ENCODE results near the gene AICDA. TPM values are rescaled to one million over a fixed set of nuclear protein-coding genes. Genes with fewer than 3 reads are reported as not detected.

The AICDA gene
- total and polyA plus RNA-seq, 10 of the 15 experiments (the other 5 are each of a cell fraction or from before 2014, with no cell fraction given) = 9.4 to 24.9 (median 16.6) TPM

- CTCF ChIA-PET = interaction anchor here (0.6 to 8.5 kb wide), 16 partner anchors 10 to 370 kb away, joined by 3 to 60 read pairs (median 3); partner anchors contain the start of gene AICDA
- DNase-seq (ENCODE audit: low read depth, low spot score) = no peak
- intact Hi-C loops (cut with micrococcal nuclease; ENCODE audit: unreplicated experiment) (no loop called here), in situ Hi-C loops (cut with MboI) (no loop called here)
- Histone ChIP-seq H3K79me2 (ENCODE audit: control insufficient read depth, insufficient read depth, low read length) (no peaks in the 10 kb centered on the region), H2AFZ (ENCODE audit: control insufficient read depth, low read depth, low read length) (peak overlapping the region; percentile 91), H3K9me3 (replicated peaks; ENCODE audit: control insufficient read depth, insufficient read depth, low read length) (no peaks in the 10 kb centered on the region), H3K4me3 (0 out of 2 replicates have a peak overlapping the region, but pooled peaks have one; percentile 36), H3K4me2 (ENCODE audit: control insufficient read depth, insufficient read depth) (peak overlapping the region; percentile 85), H3K9ac (ENCODE audit: control insufficient read depth, insufficient read depth, low read length) (0 out of 2 replicates have a peak overlapping the region, but pooled peaks have one; percentile 8), H3K36me3 (ENCODE audit: control insufficient read depth in 2 of 2, insufficient read depth in 2 of 2, low read length in 1 of 2) (no peaks in the 10 kb centered on the region), H3K27ac (ENCODE audit: control insufficient read depth, insufficient read depth) (no peak overlapping the region), H3K27me3 (replicated peaks in 1 of 2; ENCODE audit: control insufficient read depth in 2 of 2, insufficient read depth in 2 of 2, low read length in 1 of 2) (no peaks in the 10 kb centered on the region), H3K4me1 (ENCODE audit: control insufficient read depth, insufficient read depth, low read length) (peaks cover 3% of the 10 kb centered on the region; the same call in 1 of the 2 replicates), H4K20me1 (ENCODE audit: control insufficient read depth, insufficient read depth) (no peaks in the 10 kb centered on the region)
- 13% methylated on average over 10 of the region's 10 CpGs for WGBS (ENCODE audit: insufficient coverage, insufficient replicate concordance, low lambda C conversion rate, missing lambda C conversion rate)
- no TSS peak for BruUV-seq (replicated peaks)
- RAD21 ChIA-PET (ENCODE audit: unreplicated experiment) = interaction anchor here (0.5 to 4.6 kb wide), 5 partner anchors 19 to 137 kb away, joined by 3 to 19 read pairs (median 3); no protein-coding TSS in a partner anchor
- SMC1A ChIA-PET (ENCODE audit: uncharacterized antibody, unreplicated experiment) = interaction anchor here (0.7 to 2.5 kb wide), 9 partner anchors 11 to 86 kb away, joined by 3 to 23 read pairs (median 3); no protein-coding TSS in a partner anchor
- POLR2A ChIA-PET = interaction anchor here (0.6 to 2.2 kb wide), 3 partner anchors 19 to 42 kb away, joined by 4 to 8 read pairs (median 4); no protein-coding TSS in a partner anchor
- FAIRE-seq = no peak
- ATAC-seq = peak; percentile 99
- no peak for TF ChIP-seq MAX (IDR thresholded peaks at IDR 0.05; ENCODE audit: low read depth, low read length)
- TF ChIP-seq MTA3 (IDR thresholded peaks at IDR 0.05; ENCODE audit: borderline replicate concordance, low read length) = no peak
- TF ChIP-seq ATF2 (IDR thresholded peaks at IDR 0.05; ENCODE audit: low read length) = no peak
- TF ChIP-seq SMAD1 (IDR thresholded peaks at IDR 0.05; ENCODE audit: low read depth, partially characterized antibody) = no peak
- TF ChIP-seq YY1 (IDR thresholded peaks at IDR 0.05; ENCODE audit: low read depth, low read length) = 0 out of 2 replicates have a peak, but pooled peaks have one; percentile 38
- TF ChIP-seq JUND (IDR thresholded peaks at IDR 0.05; ENCODE audit: low read depth, low read length) = no peak
- TF ChIP-seq PKNOX1 (IDR thresholded peaks at IDR 0.05) = no peak
- no peak for TF ChIP-seq HSF1 (IDR thresholded peaks at IDR 0.05; ENCODE audit: low read depth, low read length)
- TF ChIP-seq RUNX3 (IDR thresholded peaks at IDR 0.05; ENCODE audit: low read length) = peak; percentile 57
- TF ChIP-seq CTCF (IDR thresholded peaks at IDR 0.05 in 2 of 3, conservative IDR thresholded peaks at IDR 0.05 in 1 of 3; ENCODE audit: control insufficient read depth in 2 of 3, extremely low read depth in 1 of 3, insufficient read depth in 1 of 3, low read depth in 3 of 3, low read length in 3 of 3) = peak; percentile 18 to 25 (median 23); a peak in 2 of 6 replicates
- TF ChIP-seq MEF2A (IDR thresholded peaks at IDR 0.05; ENCODE audit: insufficient read depth, low read depth, low read length) = no peak
These were observed 21.7 kb downstream of the AICDA start for GRCh38 chr12:8590842-8591545.

Data from GM12878 (cell line).